Measurements from ENCODE around the gene USP34. TPM values are rescaled to one million over a fixed set of nuclear protein-coding genes. Genes with fewer than 3 reads are reported as not detected.
"Not testable (repeated sequence)": the region's sequence is repeated elsewhere in the genome, so short reads cannot be mapped to it uniquely, and the experiment has no call there.

USP34 gene
- total and polyA plus RNA-seq, 3 donors from 2014 or later = 92.3 to 235 (median 230) TPM

GRCh38 chr2:61452392-61452791 lies 18.5 kb downstream of the USP34 start:
- H3K9me3 ChIP-seq = no peaks in the 10 kb centered on the region
- no peak for DNase-seq
- TF ChIP-seq, protein P1, sequence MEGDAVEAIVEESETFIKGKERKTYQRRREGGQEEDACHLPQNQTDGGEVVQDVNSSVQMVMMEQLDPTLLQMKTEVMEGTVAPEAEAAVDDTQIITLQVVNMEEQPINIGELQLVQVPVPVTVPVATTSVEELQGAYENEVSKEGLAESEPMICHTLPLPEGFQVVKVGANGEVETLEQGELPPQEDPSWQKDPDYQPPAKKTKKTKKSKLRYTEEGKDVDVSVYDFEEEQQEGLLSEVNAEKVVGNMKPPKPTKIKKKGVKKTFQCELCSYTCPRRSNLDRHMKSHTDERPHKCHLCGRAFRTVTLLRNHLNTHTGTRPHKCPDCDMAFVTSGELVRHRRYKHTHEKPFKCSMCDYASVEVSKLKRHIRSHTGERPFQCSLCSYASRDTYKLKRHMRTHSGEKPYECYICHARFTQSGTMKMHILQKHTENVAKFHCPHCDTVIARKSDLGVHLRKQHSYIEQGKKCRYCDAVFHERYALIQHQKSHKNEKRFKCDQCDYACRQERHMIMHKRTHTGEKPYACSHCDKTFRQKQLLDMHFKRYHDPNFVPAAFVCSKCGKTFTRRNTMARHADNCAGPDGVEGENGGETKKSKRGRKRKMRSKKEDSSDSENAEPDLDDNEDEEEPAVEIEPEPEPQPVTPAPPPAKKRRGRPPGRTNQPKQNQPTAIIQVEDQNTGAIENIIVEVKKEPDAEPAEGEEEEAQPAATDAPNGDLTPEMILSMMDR (IDR thresholded peaks at IDR 0.05) = no peak
- no peak for TF ChIP-seq POLR2A (IDR thresholded peaks at IDR 0.05)
- H3K36me3 ChIP-seq (ENCODE audit: low read depth, missing control alignments) = no peaks in the 10 kb centered on the region
- H3K4me3 ChIP-seq = no peak overlapping the region
- intact Hi-C loops (cut with DNase I; ENCODE audit: low total_unique reads) = no loop called here
- no peak overlapping the region for H3K27ac ChIP-seq
- 82 to 95% methylated on average over 7 to 8 of the region's 8 CpGs for WGBS, 2 donors
- no peaks in the 10 kb centered on the region for H3K27me3 ChIP-seq
- peaks cover 4% of the 10 kb centered on the region for H3K4me1 ChIP-seq

GRCh38 chr2:61451178-61451577 lies 19.7 kb downstream of the USP34 start:
- DNase-seq = no peak
- Histone ChIP-seq H3K4me3 (no peak overlapping the region), H3K27me3 (no peaks in the 10 kb centered on the region), H3K4me1 (no peaks in the 10 kb centered on the region), H3K36me3 (ENCODE audit: low read depth, missing control alignments) (no peaks in the 10 kb centered on the region), H3K27ac (no peak overlapping the region), H3K9me3 (no peaks in the 10 kb centered on the region)
- 90 to 92% methylated on average over 9 of the region's 9 CpGs for WGBS, 2 donors
- TF ChIP-seq, protein P1 (IDR thresholded peaks at IDR 0.05) = no peak
- no peak for TF ChIP-seq POLR2A (IDR thresholded peaks at IDR 0.05)
- intact Hi-C loops (cut with DNase I; ENCODE audit: low total_unique reads) = no loop called here

- intact Hi-C loops (cut with DNase I; ENCODE audit: low total_unique reads) = no loop called here
- no peaks in the 10 kb centered on the region for H3K36me3 ChIP-seq (ENCODE audit: low read depth, missing control alignments)
- WGBS, 2 donors = 88 to 91% methylated on average over 4 of the region's 4 CpGs
- no peak overlapping the region for H3K27ac ChIP-seq
- TF ChIP-seq POLR2A (IDR thresholded peaks at IDR 0.05) = no peak
- TF ChIP-seq, protein P1 (IDR thresholded peaks at IDR 0.05) = no peak
- no peak for DNase-seq
- no peaks in the 10 kb centered on the region for H3K9me3 ChIP-seq
- H3K4me1 ChIP-seq = no peaks in the 10 kb centered on the region
- H3K4me3 ChIP-seq = no peak overlapping the region
- no peaks in the 10 kb centered on the region for H3K27me3 ChIP-seq
Measured at GRCh38 chr2:61450144-61450543, 20.7 kb downstream of the USP34 start.

- Histone ChIP-seq H3K27ac (no peak overlapping the region), H3K9me3 (no peaks in the 10 kb centered on the region), H3K36me3 (ENCODE audit: low read depth, missing control alignments) (no peaks in the 10 kb centered on the region), H3K27me3 (no peaks in the 10 kb centered on the region), H3K4me1 (no peaks in the 10 kb centered on the region), H3K4me3 (no peak overlapping the region)
- DNase-seq = no peak
- WGBS, 2 donors = 86 to 88% methylated on average over 2 of the region's 2 CpGs
- no peak for TF ChIP-seq POLR2A (IDR thresholded peaks at IDR 0.05)
- TF ChIP-seq, protein P1 (IDR thresholded peaks at IDR 0.05) = no peak
- intact Hi-C loops (cut with DNase I; ENCODE audit: low total_unique reads) = no loop called here
Measured at GRCh38 chr2:61448229-61448628, 22.7 kb downstream of the USP34 start.

GRCh38 chr2:61446971-61447370 lies 23.9 kb downstream of the USP34 start:
- H3K27me3 ChIP-seq; H3K36me3 ChIP-seq (ENCODE audit: low read depth, missing control alignments); H3K4me1 ChIP-seq; intact Hi-C loops (cut with DNase I; ENCODE audit: low total_unique reads); H3K9me3 ChIP-seq; H3K27ac ChIP-seq; H3K4me3 ChIP-seq; DNase-seq: not testable (repeated sequence)
- WGBS, 2 donors = 88 to 95% methylated on average over 7 of the region's 7 CpGs
